ENCODE results near the gene CAMP.
"Not testable (repeated sequence)": the region's sequence is repeated elsewhere in the genome, so short reads cannot be mapped to it uniquely, and the experiment has no call there.

Gene CAMP

DNA sequence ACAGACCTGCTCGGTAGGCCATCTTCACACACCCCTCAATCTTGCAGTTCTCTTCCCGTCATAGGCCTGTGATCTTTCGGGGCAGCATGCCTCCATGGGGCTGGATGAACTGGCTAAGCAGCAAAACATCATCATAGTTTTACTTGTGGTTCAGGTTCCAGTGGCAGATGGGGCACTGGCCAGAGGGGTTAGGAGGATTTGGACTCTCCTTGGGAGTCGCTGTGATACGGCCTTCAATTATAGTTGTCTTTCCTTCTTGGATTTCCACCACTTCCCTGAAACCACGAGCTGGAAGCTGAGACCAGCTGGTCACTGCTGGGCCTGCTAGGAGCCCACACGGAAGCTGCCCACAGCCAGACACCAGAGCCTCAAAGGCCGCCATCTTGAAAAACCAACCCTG, 33.3 kb downstream of the CAMP start:
- DNase-seq (ENCODE audit: low read depth in 2 of 2, low spot score in 1 of 2): no peak

DNA sequence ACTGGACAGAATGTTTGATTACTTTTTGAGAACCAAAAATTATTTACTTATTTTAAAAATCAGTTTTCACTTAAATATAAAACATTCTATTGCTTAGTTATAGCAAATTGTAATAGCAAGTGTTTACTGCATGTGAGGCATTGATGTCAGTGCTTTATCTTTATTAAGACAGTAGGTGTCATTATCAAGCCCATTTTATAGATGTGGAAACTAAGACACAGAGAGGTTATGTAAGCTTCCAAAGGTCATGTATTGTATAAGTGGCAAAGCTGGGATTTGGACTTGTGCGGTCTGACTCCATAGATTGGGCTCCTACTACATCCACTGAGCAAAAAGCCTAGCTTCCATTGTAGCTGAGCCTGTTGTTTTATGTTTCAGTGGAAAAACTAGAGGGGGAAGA, 35.2 kb downstream of the CAMP start:
- no peak for DNase-seq (ENCODE audit: low read depth in 2 of 2, low spot score in 1 of 2)

DNA sequence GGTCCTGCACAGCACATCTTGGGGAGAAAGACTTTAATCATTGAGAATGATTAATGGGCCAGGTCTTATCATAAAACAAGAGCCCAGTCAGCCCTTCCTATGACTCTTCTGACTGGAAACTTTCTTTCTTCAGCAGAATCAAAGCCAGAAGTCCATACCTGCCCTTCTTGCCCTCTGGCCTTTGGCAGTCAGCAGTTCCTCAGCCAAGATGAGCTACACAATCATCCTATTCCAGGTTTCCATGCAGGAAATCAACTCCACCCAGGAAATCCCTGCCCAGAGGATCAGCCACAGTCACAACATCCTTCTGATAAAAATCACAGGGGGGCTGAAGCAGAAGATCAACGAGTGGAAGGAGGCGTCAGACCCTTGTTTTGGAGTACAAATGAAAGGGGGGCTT, 44.5 kb downstream of the CAMP start:
- DNase-seq (ENCODE audit: low read depth in 2 of 2, low spot score in 1 of 2): no peak

DNA sequence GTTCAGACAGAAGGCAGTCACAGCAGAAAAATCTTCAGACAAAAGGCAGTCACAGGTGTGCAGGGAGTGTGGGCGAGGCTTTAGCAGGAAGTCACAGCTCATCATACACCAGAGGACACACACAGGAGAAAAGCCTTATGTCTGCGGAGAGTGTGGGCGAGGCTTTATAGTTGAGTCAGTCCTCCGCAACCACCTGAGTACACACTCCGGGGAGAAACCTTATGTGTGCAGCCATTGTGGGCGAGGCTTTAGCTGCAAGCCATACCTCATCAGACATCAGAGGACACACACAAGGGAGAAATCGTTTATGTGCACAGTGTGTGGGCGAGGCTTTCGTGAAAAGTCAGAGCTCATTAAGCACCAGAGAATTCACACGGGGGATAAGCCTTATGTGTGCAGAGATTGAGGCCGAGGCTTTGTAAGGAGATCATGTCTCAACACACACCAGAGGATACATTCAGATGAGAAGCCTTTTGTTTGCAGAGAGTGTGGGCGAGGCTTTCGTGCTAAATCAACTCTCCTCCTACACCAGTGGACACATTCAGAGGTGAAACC, 45.2 kb downstream of the CAMP start:
- DNase-seq (ENCODE audit: low read depth in 2 of 2, low spot score in 1 of 2): peak in 1 of 2 donors; percentile 53

DNA sequence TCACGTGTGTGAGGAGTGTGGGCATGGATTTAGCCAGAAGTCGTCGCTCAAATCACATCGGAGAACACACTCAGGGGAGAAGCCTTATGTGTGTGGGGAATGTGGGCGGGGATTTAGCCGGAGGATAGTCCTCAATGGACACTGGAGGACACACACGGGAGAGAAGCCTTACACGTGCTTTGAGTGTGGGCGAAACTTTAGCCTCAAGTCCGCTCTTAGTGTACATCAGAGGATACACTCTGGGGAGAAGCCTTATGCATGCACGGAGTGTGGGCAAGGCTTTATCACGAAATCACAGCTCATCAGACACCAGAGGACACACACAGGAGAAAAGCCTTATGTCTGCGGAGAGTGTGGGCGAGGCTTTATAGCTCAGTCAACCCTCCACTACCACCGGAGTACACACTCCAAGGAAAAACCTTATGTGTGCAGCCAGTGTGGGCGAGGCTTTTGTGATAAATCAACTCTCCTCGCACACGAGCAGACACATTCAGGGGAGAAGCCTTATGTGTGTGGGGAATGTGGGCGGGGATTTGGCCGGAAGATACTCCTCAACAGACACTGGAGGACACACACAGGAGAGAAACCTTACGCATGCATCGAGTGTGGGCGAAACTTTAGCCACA, 45.8 kb downstream of the CAMP start:
- no peak for DNase-seq (ENCODE audit: low read depth in 2 of 2, low spot score in 1 of 2)

DNA sequence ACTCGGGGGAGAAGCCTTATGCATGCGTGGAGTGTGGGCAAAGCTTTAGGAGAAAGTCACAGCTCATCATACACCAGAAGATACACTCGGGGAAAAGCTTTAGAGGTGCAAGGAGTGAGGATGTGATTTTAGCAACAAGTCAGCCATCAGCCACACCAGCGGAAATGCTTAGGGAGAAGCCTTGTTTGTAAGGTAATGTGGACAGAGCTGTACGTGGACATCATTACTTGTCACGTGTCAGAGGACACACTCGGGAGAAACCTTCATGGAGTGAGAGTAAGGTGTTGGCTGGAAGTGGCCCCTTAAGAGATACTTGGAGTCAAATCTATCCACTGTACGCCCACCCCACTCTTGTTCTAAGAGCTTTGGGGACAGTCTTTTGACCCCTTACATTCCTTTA, 46.3 kb downstream of the CAMP start:
- no peak for DNase-seq (ENCODE audit: low read depth in 2 of 2, low spot score in 1 of 2)

DNA sequence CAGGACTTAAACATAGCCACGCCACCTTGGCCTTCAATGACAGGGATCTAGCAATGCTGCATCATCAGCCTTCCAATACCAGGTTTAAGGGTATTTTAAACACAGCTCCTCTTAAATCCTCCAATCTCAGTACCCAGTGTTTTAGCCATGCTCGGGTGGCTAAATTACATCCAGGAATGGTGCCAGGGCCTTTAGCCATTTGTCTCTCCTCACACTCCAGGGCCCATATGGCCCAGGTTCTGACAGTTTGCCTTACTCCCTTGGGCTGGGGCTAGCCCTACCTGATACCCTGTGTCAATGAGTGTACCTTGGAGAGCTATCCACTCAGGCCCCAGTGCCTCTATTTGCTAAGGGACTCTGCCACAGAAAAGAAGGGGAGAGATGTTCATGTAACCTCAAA, 47.0 kb downstream of the CAMP start:
- no peak for DNase-seq (ENCODE audit: low read depth in 2 of 2, low spot score in 1 of 2)

DNA sequence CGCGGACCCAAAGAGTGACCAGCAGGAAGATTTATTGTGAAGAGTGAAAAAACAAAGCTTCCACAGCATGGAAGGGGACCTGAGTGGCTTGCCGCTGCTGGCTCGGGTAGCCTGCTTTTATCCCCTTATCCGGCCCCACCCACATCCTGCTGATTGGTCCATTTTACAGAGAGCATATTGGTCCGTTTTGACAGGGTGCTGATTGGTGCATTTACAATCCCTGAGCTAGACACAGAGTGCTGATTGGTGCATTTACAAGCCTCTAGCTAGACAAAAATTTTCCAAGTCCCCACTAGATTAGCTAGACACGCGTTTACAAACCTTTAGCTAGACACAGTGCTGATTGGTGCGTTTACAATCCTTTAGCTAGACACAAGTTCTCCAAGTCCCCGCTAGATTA, 47.9 kb downstream of the CAMP start:
- DNase-seq (ENCODE audit: low read depth in 2 of 2, low spot score in 1 of 2): not testable (repeated sequence)

DNA sequence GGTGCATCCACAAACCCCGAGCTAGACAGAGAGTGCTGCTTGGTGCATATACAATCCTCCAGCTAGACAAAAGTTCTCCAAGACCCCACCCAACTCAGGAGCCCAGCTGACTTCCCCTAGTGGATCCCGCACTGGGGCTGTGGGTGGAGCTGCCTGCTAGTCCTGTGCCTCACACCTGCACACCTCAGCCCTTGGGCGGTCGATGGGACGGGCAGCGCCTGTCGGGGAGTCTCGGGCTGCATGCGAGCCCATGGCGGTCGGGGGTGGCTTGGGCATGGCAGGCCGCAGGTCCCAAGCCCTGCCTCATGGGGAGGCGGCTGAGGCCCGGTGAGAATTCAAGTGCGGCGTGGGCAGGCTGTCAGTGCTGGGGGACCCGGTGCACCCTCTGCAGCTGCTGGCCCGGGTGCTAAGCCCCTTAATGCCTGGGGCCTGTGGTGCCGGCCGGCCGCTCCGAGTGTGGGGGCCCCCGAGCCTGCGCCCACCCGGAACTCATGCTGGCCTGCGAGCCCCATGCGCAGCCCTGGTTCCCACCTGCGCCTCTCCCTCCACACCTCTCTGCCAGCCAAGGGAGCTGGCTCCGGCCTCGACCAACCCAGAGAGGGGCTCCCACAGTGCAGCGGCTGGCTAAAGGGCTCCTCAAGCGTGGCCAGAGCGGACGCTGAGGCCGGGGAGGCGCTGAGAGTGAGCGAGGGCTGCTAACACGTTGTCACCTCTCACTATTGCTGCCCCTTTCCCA, 48.6 kb downstream of the CAMP start:
- DNase-seq (ENCODE audit: low read depth in 2 of 2, low spot score in 1 of 2): no peak

DNA sequence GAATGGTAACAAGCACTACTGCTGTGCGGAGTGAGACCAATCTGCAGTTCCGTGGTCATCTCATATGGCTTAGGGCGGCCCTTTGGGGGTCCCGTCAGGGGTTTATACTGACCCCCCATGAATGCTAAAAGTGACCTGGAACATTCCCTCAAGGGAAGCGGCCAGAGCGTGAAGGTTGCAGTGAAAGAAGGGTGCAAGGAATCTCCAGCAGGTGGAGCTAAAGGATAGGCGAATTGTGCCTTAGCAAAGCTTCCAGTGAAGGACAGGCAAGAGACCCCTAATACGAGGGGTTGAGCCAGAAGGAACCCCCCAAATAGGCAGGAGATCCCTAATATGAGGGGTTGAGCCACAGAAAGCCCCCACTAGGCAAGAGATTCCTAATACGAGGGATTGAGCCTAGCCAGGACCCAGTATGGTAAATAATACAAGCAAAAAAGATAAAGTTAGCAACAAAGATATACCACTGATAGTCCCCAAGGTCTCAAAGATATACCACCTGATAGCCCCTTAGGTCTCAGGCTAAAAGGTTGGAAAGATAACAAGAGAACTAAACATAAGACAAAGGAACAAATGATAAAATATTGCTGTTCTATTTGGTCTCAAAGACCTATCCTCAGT, 50.4 kb downstream of the CAMP start:
- no peak for DNase-seq (ENCODE audit: low read depth in 2 of 2, low spot score in 1 of 2)

DNA sequence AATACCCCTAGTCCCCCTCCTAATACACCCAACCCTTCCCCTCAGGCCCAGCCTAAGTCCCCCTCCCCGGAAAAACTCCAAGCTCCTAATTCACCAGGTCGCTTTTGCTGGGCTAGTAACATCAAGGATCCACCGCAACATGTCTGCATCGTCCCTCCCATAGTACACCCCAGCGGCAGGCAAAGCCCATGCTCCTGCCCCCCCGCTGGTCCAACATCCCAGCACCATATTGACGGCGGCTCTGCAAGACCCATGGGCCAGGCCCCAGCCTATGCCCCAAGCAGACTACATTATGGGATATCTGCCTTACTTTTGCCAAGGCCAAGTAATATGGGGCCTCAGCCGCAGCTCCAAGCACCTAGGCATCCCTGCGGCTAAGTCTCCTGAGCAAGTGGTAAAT, 51.2 kb downstream of the CAMP start:
- no peak for DNase-seq (ENCODE audit: low read depth in 2 of 2, low spot score in 1 of 2)

All from stimulated activated CD8-positive, alpha-beta memory T cell treated with anti-CD3 and anti-CD28 coated beads, Interleukin-4, amount 100 ng/mL, for 1 hour (primary cell).